Measurements from ENCODE around the gene IGLL5.

The IGLL5 gene

DNA sequence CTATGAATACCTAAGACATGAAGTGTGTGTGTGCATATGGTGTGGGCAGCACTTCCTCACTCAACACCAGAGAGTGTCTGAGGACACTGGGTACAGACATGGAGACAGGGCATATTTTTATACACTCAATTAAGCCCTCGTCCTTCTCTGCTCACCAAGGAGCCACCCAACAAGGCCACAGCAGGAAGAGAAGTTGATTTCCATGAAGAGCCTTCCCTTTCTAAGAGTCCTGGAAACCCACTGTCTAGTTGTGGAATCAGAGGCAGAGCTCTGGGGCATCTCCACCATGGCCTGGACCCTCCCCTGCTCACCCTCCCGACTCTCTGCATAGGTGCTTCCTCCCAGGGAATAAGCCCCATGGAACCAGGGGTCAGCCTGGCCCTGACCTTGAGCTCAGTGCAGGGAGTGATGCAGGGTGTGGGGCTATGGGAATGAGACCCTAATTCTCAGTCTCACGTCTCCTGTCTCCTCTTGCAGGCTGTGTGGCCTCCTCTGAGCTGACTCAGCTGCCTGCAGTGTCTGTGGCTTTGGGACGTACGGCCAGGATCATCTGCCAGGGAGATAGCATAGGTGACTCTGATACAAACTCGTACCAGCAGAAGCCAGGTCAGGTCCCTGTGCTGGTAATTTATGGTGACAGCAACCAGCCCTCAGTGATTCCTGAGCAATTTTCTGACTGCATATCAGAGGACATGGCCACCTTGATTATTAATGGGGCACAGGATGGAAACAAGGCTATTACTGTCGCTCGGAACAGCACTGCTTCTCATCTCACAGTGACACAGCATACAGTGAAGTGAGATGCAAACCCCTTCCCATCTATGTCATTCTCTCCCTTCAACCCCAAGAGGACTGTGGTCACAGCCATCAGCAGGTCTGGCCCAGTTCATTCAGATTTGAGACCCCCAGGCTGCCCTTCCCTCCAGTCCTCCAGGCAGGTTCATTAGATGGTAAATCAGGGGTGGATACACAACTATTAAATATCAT lies 14.6 kb upstream of the IGLL5 start:
- Histone ChIP-seq H3K27ac (peak overlapping the region; percentile 20), H3K4me3 (ENCODE audit: low read depth, low read length) (no peak overlapping the region), H3K36me3 (replicated peaks) (no peaks in the 10 kb centered on the region), H3K27me3 (replicated peaks) (peaks cover 33% of the 10 kb centered on the region)
- TF ChIP-seq, protein P1, sequence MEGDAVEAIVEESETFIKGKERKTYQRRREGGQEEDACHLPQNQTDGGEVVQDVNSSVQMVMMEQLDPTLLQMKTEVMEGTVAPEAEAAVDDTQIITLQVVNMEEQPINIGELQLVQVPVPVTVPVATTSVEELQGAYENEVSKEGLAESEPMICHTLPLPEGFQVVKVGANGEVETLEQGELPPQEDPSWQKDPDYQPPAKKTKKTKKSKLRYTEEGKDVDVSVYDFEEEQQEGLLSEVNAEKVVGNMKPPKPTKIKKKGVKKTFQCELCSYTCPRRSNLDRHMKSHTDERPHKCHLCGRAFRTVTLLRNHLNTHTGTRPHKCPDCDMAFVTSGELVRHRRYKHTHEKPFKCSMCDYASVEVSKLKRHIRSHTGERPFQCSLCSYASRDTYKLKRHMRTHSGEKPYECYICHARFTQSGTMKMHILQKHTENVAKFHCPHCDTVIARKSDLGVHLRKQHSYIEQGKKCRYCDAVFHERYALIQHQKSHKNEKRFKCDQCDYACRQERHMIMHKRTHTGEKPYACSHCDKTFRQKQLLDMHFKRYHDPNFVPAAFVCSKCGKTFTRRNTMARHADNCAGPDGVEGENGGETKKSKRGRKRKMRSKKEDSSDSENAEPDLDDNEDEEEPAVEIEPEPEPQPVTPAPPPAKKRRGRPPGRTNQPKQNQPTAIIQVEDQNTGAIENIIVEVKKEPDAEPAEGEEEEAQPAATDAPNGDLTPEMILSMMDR (IDR thresholded peaks at IDR 0.05; ENCODE audit: low read depth, low read length, missing control alignments) = no peak
- DNase-seq = no peak
- in situ Hi-C loops (cut with HindIII; ENCODE audit: low pct_ligation_motif_present, low sequenced_read_pairs) = no loop called here

DNA sequence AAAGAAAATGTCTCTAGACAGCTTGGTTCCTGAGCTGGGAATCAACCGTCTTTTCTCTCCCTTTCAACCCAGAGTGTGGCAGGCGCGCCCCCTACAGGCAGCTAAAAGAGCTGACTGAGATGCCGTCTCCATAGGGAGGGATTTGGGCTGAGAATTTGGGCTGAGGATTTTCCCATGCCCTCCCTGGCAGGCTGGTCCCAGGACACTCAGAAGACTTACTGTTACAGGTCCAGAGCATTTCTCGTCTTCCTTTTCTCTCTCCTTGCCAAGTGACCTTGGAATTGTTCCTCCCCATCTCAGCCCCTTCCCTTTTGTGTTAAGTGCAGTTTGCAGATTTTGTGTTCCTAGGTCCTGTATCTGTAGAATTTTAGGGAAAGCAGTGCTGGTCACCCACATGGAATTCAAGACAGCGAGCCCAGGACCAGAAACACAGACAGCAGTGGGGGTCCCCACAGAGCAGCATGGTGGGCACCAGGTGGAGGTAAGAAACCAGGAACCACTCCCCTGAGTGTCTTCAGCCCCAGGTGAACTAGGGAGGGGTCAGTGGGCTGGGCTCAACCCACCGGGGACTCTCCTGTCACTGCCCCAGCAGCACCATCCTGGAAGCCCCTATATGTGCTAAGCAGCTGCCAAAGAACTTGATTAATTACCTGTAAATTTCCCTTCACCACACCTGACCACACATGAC lies 9.9 kb upstream of the IGLL5 start:
- peak; percentile 36 for DNase-seq
- TF ChIP-seq, protein P1 (IDR thresholded peaks at IDR 0.05; ENCODE audit: low read depth, low read length, missing control alignments) = peak; percentile 81
- Histone ChIP-seq H3K27me3 (replicated peaks) (peaks cover 44% of the 10 kb centered on the region), H3K27ac (no peak overlapping the region), H3K36me3 (replicated peaks) (no peaks in the 10 kb centered on the region), H3K4me3 (ENCODE audit: low read depth, low read length) (no peak overlapping the region)
- in situ Hi-C loops (cut with HindIII; ENCODE audit: low pct_ligation_motif_present, low sequenced_read_pairs) = no loop called here

DNA sequence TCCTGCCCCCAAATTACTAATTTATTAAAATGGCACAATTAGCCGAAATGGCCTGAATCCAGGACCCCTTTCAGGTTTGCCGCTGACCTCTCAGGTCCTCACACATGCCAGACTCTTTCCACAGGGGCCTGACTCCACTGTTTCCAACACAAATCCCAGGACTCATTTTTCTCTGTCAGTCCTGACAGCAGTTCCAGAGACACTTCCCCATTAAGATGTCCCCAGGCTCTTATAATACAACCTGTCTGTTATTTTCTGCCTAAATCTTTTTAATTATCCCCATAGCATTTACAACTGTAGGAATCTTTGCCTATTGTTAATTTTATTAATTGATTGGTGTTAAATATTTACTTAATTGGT lies 9.4 kb upstream of the IGLL5 start:
- Histone ChIP-seq H3K4me3 (ENCODE audit: low read depth, low read length) (no peak overlapping the region), H3K27ac (no peak overlapping the region), H3K36me3 (replicated peaks) (no peaks in the 10 kb centered on the region), H3K27me3 (replicated peaks) (peaks cover 41% of the 10 kb centered on the region)
- no peak for DNase-seq
- TF ChIP-seq, protein P1 (IDR thresholded peaks at IDR 0.05; ENCODE audit: low read depth, low read length, missing control alignments) = no peak
- in situ Hi-C loops (cut with HindIII; ENCODE audit: low pct_ligation_motif_present, low sequenced_read_pairs) = no loop called here

DNA sequence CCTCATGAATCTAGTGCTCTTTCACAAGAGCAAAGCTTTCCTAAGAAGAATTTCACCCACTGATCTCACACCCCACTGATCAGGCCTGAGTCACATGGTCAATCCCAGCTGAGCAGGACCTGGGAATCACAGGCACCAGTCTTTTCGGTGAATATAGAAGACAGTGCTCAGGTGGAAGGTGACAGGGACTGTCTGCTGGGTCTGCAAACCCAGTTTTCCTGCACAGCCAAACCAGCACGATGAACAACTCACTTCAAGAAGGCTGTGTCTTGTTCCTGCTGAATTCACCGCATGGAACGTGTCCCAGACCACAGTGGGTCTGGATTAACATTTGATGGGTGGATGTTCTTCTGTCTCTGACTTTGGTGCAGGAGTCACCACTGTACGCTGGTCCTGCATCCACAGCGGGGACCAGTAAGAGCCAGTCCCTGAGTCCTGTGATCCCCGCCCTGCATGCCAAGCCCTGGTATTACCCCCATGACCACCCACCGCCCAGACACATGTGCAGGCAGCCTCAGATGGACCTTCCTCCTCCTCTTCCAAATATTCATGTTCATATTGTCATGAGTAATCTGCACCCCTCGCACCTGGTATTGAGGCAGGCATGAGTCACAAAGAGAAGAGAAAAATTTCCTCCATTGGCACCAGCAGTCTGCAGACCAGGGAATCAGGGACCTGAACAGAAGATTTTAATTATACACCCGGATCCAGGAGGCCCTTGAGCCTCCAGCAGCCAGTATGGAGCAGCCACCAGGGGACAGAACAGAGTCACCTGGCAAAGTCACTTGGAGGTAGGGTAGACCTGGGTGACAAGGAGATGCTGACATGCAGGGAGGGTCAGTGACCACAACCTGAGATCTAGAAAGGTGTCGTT lies 8.6 kb upstream of the IGLL5 start:
- peaks cover 38% of the 10 kb centered on the region for H3K27me3 ChIP-seq (replicated peaks)
- H3K4me3 ChIP-seq (ENCODE audit: low read depth, low read length) = no peak overlapping the region
- no peaks in the 10 kb centered on the region for H3K36me3 ChIP-seq (replicated peaks)
- no peak overlapping the region for H3K27ac ChIP-seq
- no peak for DNase-seq
- in situ Hi-C loops (cut with HindIII; ENCODE audit: low pct_ligation_motif_present, low sequenced_read_pairs) = no loop called here
- TF ChIP-seq, protein P1 (IDR thresholded peaks at IDR 0.05; ENCODE audit: low read depth, low read length, missing control alignments) = no peak

DNA sequence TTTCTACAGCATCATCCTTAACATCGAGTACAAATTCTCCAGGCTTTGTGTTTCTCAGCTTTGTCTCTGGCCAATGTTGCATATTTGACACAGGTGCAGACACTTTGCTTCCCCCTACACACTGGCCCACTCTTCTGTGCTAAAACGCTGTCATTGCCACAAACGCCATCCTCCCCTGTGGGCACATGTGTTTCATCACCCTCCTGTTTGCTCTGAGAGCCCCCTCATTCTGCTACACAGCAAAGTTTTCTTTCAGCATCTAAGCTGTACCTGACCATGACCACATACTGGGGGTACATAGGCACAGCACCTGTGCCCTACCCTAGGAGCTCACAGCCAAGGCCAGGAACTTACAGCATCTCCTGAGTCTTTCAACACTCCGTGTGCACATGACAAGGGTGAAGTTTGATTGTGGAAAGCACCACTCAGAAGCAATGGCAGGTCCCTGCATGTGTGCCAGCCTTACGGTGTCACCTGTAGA lies 7.9 kb upstream of the IGLL5 start:
- TF ChIP-seq, protein P1 (IDR thresholded peaks at IDR 0.05; ENCODE audit: low read depth, low read length, missing control alignments) = no peak
- no peak for DNase-seq
- Histone ChIP-seq H3K27ac (no peak overlapping the region), H3K4me3 (ENCODE audit: low read depth, low read length) (no peak overlapping the region), H3K36me3 (replicated peaks) (no peaks in the 10 kb centered on the region), H3K27me3 (replicated peaks) (peaks cover 39% of the 10 kb centered on the region)
- in situ Hi-C loops (cut with HindIII; ENCODE audit: low pct_ligation_motif_present, low sequenced_read_pairs) = no loop called here

All from brain microvascular endothelial cell (primary cell).